Cerebellar nuclear complex (tissue), 1 donor: ENCODE measurements around the gene TARS1.

Experiments used
- DNase-seq, 2 experiments: peaks; one replicate each; lab custom pipeline; 2025; lab: John Stamatoyannopoulos, UW

TARS1 gene

GRCh38 chr5:33439905-33440481, 772 bp upstream of the TARS1 start:
- DNase-seq = no peak

GRCh38 chr5:33441241-33442177, 744 bp downstream of the TARS1 start:
- no peak for DNase-seq

GRCh38 chr5:33444542-33444941, 3.8 kb downstream of the TARS1 start:
- no peak for DNase-seq

DNA sequence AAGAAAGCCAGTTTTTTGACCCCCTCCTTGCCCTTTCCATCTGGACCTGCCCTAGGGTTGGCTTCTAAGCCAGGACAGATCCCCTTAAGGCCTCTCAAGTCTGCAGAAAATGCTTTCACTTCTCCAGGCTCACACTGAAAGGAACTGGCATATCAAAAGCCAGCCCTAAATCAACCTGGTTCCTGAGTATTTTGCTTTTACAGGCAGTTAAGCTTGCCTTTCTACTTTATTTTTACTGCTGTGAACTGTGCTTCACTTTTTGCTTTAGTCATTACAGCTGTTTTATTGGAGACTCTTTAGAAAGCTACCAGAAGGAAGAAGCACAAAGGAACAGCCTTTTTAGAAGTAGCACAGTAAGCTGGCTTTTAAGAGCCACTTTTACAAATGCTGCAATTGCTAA, 5.0 kb downstream of the TARS1 start:
- DNase-seq = no peak

DNA sequence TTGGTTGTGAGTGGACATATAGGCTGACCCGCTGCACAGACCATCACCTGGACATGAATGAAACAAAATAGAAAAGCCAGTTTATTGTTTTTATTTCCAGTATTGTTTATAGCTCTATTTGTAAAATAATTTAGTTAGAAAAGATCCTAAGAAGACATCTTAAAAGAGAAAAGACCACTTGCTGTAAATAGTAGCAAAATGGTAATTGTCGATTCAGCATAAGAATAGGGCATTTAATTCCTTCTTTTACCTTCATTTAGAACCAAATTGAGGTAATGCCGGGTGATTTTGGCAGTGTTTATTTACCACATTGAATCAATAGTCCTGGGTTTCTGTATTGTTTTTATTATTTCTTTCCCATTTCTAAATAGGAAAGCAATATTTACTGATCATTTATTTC, 7.4 kb downstream of the TARS1 start:
- DNase-seq = no peak

GRCh38 chr5:33457126-33457525, 16.4 kb downstream of the TARS1 start:
- DNase-seq = no peak

DNA sequence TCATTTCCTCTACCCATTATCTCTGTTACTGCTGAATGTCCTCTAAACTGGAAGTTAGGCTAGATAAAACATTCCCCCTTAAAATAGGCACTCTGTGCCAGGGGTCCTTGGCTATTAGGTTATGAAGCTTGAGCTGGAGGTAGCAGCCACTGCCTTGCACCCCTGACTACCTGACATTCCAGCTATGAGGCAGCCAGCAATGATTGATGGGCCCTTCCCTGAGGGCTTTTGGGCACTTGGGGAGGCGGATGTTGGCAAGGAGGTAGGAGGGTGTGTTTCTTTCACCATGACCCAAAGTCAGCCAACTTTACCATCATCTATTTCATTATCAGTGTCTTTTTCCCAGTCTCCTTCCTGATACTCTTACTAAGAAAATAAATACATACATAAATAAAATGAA, 17.1 kb downstream of the TARS1 start:
- no peak for DNase-seq

DNA sequence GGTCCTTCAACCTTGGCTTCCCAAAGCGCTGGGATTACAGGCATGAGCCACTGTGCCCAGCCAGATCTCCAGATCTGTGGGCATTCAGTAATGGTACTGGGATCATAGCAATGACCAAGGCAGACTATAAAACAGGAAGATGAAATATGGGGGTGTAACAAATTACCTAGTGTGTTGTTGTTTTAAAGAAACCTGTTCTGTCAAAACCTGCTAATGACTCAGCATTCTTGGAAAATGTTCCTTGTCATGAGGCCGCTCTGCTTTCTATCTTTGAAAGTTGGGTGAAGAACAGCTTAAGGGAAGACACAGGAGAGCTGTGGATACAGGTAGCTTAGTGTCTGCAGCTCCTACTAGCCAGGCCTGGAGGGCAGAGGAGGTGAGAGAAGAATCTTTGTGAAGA, 19.4 kb downstream of the TARS1 start:
- DNase-seq = no peak

DNA sequence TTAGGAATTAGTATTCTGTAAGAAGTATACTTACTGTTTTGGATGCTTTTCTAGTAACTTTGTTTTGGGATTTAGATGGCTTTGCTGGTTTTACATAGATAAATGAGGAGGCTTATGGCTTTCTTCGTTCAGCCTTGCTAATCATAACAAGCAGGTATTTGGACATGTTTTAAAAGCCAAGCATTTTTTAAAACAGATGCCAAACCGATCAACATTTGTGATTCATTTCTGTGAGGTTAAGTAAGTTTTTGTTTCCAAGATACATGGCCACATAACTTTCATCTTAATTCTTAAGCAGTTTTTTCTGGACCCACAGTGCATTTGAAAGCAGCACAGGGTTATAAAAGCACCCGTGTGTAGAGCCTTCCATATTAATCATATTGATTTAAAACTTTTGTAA, 21.7 kb downstream of the TARS1 start:
- no peak for DNase-seq

DNA sequence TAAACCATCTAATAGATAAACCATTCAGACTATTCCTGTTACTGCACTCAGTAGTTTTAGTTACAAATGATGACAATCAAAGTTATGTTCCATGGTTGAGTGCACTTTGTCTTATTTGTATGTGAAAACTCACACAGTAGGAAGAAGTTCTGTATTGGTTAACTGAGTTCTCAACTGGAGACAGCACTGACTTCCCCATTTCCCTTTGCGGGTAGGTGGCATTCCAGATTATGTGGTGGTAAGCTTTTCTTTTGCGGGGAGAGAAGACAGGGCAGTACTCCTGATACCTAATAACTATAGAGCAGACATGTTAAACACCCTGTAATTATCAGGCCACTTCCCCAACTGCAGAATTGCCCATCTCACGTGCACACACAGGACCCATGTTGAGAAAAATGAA, 24.4 kb downstream of the TARS1 start:
- no peak for DNase-seq

DNA sequence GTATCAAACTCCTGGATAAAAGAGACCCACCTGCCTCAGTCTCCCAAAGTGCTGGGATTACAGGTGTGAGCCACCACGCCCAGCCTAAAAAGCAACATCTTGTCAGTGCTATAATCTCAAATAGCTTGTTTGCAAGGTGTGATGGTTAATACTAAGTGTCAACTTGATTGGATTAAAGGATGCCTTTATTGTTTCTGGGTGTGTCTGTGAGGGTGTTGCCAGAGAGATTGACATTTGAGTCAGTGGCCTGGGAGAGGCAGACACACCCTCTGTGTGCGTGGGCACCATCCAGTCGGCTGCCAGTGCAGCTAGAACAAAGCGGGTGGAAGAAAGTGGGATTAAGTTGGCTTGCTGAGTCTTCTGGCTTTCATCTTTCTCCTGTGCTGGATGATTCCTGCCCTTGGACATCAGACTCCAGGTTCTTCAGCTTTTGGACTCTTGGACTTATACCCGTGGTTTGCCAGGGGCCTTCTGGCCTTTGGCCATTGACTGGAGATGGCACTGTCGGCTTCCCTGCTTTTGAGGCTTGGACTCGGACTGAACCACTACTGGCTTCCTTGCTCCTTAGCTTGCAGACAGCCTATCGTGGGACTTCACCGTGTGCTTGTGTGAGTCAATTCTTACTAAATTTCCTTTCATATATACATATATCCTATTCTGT, 28.1 kb downstream of the TARS1 start:
- no peak for DNase-seq

DNA sequence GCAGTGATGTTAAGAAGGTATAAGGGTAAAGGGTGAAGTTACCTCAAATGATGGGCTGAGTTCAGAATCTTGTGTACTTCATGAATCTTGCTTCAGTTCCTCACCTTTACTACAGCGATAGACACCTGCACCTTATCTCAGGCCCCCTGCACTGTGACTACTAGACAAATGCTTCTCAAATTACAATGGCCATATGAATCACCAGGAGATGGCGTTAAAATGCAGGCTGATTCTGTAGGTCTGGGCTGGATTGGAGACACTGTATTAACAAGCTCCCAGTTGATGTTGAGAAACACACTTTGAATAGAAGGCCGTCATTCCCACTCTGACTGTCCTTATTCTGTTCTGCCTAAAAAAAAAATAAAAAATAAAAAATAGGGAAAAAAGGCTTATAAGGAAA, 29.8 kb downstream of the TARS1 start:
- no peak for DNase-seq

DNA sequence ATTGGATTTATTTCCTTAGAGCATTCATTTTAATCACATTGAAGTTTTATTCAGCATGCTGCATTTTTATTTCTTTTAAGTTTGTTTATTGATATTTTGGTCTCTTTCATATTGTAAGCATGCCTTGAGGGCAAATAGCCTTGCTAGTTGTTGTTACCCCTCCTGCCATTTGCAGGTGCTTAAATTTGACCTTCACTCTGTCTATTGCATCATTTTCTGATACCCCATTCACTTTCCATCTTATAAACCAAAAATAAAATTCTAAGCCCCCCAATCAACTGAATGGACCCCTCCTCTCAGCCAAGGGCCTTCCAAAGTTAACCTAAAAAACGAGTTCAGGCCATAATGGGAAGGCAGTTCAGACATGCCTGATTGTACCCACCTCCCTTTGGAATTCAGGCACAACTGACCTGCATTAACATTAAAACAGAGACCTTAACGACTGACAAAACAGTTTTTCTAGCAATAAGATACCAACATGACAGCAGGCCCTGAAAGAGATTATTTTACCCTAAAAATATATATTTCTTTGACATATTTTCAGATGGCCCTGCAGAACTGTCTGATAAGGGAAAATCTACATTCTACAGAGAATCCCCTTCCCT, 32.1 kb downstream of the TARS1 start:
- no peak for DNase-seq

- DNase-seq = no peak
Measured at GRCh38 chr5:33474004-33474403, 33.2 kb downstream of the TARS1 start.

- no peak for DNase-seq
Measured at GRCh38 chr5:33474931-33475499, 34.2 kb downstream of the TARS1 start.

DNA sequence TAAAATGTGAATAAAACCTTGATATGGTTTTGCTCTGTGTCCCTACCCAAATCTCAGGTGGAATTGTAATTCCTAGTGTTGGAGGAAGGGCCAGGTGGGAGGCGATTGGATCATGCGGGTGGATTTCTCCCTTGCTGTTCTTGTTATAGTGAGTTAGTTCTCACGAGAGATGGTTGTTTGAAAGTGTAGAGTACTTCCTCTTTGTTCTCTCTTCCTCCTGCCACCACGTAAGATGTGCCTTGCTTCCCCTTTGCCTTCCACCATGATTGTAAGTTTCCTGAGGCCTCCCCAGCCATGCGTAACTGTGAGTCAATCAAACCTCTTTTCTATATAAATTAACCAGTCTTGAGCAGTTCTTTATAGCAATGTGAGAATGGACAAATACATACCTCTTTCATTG, 34.9 kb downstream of the TARS1 start:
- no peak for DNase-seq

DNA sequence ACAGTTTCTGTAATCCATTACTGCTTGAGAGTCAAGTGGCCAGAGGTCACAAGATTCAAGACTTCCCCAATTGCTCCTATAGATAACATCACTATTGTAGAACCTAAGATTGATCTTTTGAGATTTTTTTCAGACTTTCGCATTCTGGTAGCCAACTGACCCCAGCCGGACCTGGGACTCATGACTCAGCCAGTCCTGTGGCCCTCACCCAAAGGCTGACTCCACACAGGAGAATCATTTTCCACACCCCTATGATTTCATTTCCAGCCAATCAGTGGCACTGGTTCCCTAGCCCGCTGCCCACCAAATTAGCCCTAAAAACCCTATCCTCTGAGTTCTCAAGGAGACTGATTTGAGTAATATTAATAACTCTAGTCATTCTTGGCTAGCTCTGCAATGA, 36.2 kb downstream of the TARS1 start:
- no peak for DNase-seq

DNA sequence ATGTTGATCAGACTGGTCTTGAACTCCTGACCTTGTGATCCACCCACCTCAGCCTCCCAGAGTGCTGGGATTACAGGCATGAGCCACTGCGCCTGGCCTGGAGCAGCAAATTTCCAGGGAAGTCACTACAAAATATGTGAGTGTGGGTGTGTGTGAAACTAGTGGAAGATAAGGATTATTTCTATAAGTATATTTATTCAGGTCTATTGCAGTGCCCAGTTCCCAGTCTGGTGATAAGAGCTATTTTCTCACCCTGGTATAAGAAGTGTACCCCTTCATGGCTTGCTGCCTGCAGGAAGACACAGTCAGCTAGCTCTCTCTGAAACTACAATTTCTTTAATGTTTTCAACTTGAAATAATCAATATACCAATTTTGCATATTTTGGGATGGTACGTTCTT, 37.1 kb downstream of the TARS1 start:
- DNase-seq = no peak

- DNase-seq = no peak
Measured at GRCh38 chr5:33479311-33479710, 38.5 kb downstream of the TARS1 start.

- DNase-seq = no peak
Measured at GRCh38 chr5:33480876-33481275, 40.1 kb downstream of the TARS1 start.

GRCh38 chr5:33482335-33482734, 41.6 kb downstream of the TARS1 start:
- DNase-seq = no peak

- DNase-seq = no peak
Measured at GRCh38 chr5:33487236-33487635, 46.5 kb downstream of the TARS1 start.
